ACC112 (cell line): Measurements from ENCODE around the gene ANOS1.
A peak's percentile ranks its signal among the peaks of the same experiment; 100 is the strongest.

Source experiments
- H2AFZ ChIP-seq: fragments of 200-600 bp; sonication (generic); one replicate; pipeline ENCODE4 v1.6.0; 2017; ENCODE audit warnings: antibody characterized with exemption, low read length; ENCODE audit not compliant: unreplicated experiment
- H3K27ac ChIP-seq: fragments of 200-600 bp; sonication (generic); 2 replicates; pipeline ENCODE4 v1.5.1; 2014; ENCODE audit warnings: low read depth, mild to moderate bottlenecking, antibody characterized with exemption, low read length, moderate library complexity
- H3K27me3 ChIP-seq: fragments of 200-600 bp; sonication (generic); 2 replicates; pipeline ENCODE4 v1.6.1; 2014; ENCODE audit warnings: mild to moderate bottlenecking, antibody characterized with exemption, low read length, moderate library complexity, mixed read lengths; ENCODE audit not compliant: insufficient read depth
- H3K36me3 ChIP-seq: fragments of 200-600 bp; sonication (generic); 2 replicates; pipeline ENCODE4 v1.6.1; 2016; ENCODE audit warnings: mild to moderate bottlenecking, antibody characterized with exemption, low read length, moderate library complexity, mixed read lengths; ENCODE audit not compliant: insufficient read depth
- H3K4me1 ChIP-seq: fragments of 200-600 bp; sonication (generic); one replicate; pipeline ENCODE4 v1.6.1; 2016; ENCODE audit warnings: low read length, mixed read lengths; ENCODE audit not compliant: insufficient read depth, unreplicated experiment, control insufficient read depth
- H3K4me3 ChIP-seq: fragments of 200-600 bp; sonication (generic); 2 replicates; pipeline ENCODE4 v1.5.1; 2014; ENCODE audit warnings: mild to moderate bottlenecking, low read depth, low read length
- H3K79me2 ChIP-seq: fragments of 200-600 bp; sonication (generic); one replicate; pipeline ENCODE4 v1.6.0; 2016; ENCODE audit warnings: low read length; ENCODE audit not compliant: control insufficient read depth, unreplicated experiment, insufficient read depth

The ANOS1 gene

GRCh38 chrX:8741981-8742380 is 10.0 kb upstream of the ANOS1 start:
- H2AFZ ChIP-seq, result no peak overlapping the region
- H3K4me3 ChIP-seq, result no peak overlapping the region
- H3K4me1 ChIP-seq, result no peaks in the 10 kb centered on the region
- H3K79me2 ChIP-seq, result no peaks in the 10 kb centered on the region
- no peak overlapping the region for H3K27ac ChIP-seq
- H3K27me3 ChIP-seq, result no peaks in the 10 kb centered on the region; the same call in 1 of the 2 replicates
- H3K36me3 ChIP-seq, result no peaks in the 10 kb centered on the region

DNA sequence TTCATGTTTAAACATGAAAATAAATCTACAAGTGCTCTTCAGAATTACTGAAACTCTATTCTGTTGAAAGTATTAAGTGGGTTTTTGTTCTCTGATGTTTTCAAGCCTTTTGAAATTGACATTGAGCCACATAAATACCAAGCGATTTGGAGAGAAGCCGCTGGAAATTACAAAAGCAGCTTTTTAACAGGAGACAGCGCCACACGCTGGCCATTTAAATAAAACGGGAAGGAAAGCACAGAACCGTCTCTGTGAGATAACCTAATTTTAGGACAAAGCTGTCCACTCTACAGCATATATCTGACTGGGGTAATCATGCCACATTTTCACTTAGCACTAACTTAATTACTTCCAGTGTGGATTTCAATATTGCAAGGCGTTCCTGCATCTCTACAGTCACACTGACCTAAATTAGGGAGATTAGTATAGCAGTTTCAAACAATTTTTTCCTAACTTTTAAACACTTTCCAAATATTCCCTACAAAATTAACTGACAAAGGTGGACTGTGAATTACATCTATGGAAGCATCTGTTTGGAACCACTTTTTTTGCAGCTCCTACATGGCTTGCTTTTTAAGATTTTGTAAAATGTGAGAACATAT is 6.8 kb upstream of the ANOS1 start:
- no peaks in the 10 kb centered on the region for H3K4me1 ChIP-seq
- no peaks in the 10 kb centered on the region for H3K79me2 ChIP-seq
- no peak overlapping the region for H2AFZ ChIP-seq
- H3K36me3 ChIP-seq, result no peaks in the 10 kb centered on the region
- no peak overlapping the region for H3K27ac ChIP-seq
- no peaks in the 10 kb centered on the region for H3K27me3 ChIP-seq
- H3K4me3 ChIP-seq, result no peak overlapping the region

- no peaks in the 10 kb centered on the region for H3K36me3 ChIP-seq
Measured at GRCh38 chrX:8737883-8738282, 5.9 kb upstream of the ANOS1 start.

DNA sequence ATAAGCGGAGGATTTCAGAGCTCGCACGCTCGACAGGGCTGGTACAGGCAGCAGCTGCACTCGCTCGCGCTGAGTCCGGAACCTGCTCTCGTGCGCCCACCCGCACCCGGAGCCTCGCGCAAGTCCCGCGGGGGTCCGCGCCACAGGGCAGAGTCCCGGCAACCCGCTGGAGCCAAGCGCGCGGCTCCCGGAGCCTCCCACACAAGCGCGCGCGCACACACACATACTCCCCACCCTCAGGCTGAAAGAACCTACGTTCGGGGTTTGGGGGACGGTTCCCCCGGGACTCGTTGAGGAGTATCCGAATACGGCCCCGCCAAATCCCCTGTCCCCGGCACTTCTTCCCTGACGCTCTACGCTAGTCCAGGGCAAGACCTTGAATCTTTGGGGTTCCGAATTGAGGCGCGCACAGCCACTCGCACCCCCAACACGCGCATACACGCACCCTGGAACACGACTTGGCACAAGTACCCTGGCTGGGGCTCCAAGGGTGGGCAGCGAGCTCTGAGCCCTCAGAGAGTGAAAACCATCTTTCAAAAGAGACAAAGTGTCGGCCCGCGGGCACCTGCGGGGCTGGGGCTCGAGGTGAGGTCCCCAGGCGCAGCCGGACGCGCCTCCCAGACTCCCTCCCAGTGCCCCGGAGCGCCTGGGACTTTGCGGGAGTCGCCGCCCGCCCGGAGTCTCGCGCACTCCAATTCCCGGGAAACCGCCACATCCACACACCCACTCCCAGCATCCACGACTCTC is 952 bp downstream of the ANOS1 start:
- H3K79me2 ChIP-seq, result no peaks in the 10 kb centered on the region
- H3K4me3 ChIP-seq, result peak overlapping the region; percentile 80
- H3K36me3 ChIP-seq, result no peaks in the 10 kb centered on the region
- H3K27me3 ChIP-seq, result peaks cover 20% of the 10 kb centered on the region
- H3K4me1 ChIP-seq, result no peaks in the 10 kb centered on the region
- H3K27ac ChIP-seq, result no peak overlapping the region
- H2AFZ ChIP-seq, result peak overlapping the region; percentile 75

More at GRCh38 chrX:8737883-8738282, 5.9 kb upstream of the ANOS1 start:
- Histone ChIP-seq H3K79me2 (no peaks in the 10 kb centered on the region), H3K27me3 (peaks cover 3% of the 10 kb centered on the region; the same call in 1 of the 2 replicates), H3K4me3 (no peak overlapping the region), H2AFZ (no peak overlapping the region), H3K27ac (no peak overlapping the region), H3K4me1 (no peaks in the 10 kb centered on the region)

- H3K4me3 ChIP-seq, result no peak overlapping the region
- H3K79me2 ChIP-seq, result no peaks in the 10 kb centered on the region
- peaks cover 20% of the 10 kb centered on the region for H3K27me3 ChIP-seq
- H3K4me1 ChIP-seq, result no peaks in the 10 kb centered on the region
- H3K36me3 ChIP-seq, result no peaks in the 10 kb centered on the region
- no peak overlapping the region for H2AFZ ChIP-seq
- H3K27ac ChIP-seq, result no peak overlapping the region
Measured at GRCh38 chrX:8729811-8730210, 2.1 kb downstream of the ANOS1 start.

DNA sequence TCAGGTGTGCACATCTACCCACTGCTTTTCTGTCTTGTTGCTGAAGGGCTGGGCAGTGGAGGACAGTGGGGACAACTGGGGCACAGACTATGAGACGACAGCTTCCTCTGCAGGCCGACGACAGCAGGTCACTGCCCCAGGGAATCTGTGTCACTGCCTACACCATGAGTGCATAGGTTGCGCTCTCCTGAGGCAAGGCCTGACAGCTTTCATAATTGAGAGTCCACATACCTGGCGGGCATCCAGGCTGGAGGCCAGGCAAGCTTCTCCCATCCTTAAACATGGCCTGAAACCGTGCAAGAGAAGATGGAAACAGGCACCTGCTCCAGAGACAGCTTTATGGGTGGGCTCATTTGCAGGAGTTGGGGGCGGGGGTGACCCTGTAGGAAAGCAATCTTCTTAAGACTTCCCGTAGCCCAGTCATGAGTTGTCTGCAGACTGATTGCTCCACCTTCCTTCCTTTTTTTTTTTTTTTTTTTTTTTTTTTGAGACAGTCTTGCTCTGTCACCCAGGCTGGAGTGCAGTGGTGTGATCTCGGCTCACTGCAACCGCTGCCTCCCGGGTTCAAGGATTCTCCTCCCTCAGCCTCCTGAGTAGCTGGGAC is 2.9 kb downstream of the ANOS1 start:
- Histone ChIP-seq H3K4me1 (no peaks in the 10 kb centered on the region), H2AFZ (no peak overlapping the region), H3K79me2 (no peaks in the 10 kb centered on the region), H3K27ac (no peak overlapping the region), H3K36me3 (no peaks in the 10 kb centered on the region), H3K4me3 (no peak overlapping the region), H3K27me3 (peaks cover 20% of the 10 kb centered on the region)

- Histone ChIP-seq H3K79me2 (no peaks in the 10 kb centered on the region), H3K4me3 (no peak overlapping the region), H3K4me1 (no peaks in the 10 kb centered on the region), H2AFZ (no peak overlapping the region), H3K27me3 (peaks cover 15% of the 10 kb centered on the region), H3K36me3 (no peaks in the 10 kb centered on the region), H3K27ac (no peak overlapping the region)
Measured at GRCh38 chrX:8726031-8726652, 5.8 kb downstream of the ANOS1 start.

- H3K4me3 ChIP-seq, result no peak overlapping the region
- no peaks in the 10 kb centered on the region for H3K36me3 ChIP-seq
- H3K27me3 ChIP-seq, result no peaks in the 10 kb centered on the region
- no peaks in the 10 kb centered on the region for H3K79me2 ChIP-seq
- no peak overlapping the region for H3K27ac ChIP-seq
- H3K4me1 ChIP-seq, result no peaks in the 10 kb centered on the region
- H2AFZ ChIP-seq, result no peak overlapping the region
Measured at GRCh38 chrX:8724300-8724699, 7.6 kb downstream of the ANOS1 start.

DNA sequence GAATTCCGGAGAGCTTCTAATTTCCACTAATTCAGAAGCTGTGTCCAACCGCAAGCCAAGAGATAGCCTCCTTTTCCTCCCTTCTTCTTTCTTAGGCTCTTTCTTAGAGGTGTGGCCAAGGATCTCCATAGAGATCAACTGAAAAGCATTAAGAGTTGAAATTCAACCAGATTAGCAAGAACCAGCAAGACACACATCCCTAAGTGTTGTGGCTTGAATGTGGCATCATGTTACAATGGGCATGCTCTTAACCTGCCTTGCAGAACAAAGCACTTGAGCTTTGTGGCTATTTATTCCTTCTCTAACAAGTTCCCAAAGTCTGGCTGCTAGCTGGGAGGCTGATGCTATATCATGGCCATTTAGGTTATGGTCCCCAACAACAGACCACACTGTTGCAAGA is 10.4 kb downstream of the ANOS1 start:
- Histone ChIP-seq H3K36me3 (no peaks in the 10 kb centered on the region), H2AFZ (no peak overlapping the region), H3K27ac (no peak overlapping the region), H3K4me1 (no peaks in the 10 kb centered on the region), H3K4me3 (no peak overlapping the region), H3K79me2 (no peaks in the 10 kb centered on the region), H3K27me3 (no peaks in the 10 kb centered on the region)

GRCh38 chrX:8720136-8720535 is 11.8 kb downstream of the ANOS1 start:
- H3K27me3 ChIP-seq, result no peaks in the 10 kb centered on the region
- no peak overlapping the region for H3K27ac ChIP-seq
- H3K4me3 ChIP-seq, result no peak overlapping the region
- no peaks in the 10 kb centered on the region for H3K36me3 ChIP-seq
- H3K79me2 ChIP-seq, result no peaks in the 10 kb centered on the region
- no peaks in the 10 kb centered on the region for H3K4me1 ChIP-seq
- H2AFZ ChIP-seq, result no peak overlapping the region
